ENCODE measurements around the gene JMJD1C. TPM values are rescaled to one million over a fixed set of nuclear protein-coding genes. Genes with fewer than 3 reads are reported as not detected.
A peak's percentile ranks its signal among the peaks of the same experiment; 100 is the strongest.

The JMJD1C gene
- total and polyA plus RNA-seq, 10 of the 15 experiments (the other 5 are each of a cell fraction or from before 2014, with no cell fraction given), result 31.2 to 83.3 (median 49.5) TPM

DNA sequence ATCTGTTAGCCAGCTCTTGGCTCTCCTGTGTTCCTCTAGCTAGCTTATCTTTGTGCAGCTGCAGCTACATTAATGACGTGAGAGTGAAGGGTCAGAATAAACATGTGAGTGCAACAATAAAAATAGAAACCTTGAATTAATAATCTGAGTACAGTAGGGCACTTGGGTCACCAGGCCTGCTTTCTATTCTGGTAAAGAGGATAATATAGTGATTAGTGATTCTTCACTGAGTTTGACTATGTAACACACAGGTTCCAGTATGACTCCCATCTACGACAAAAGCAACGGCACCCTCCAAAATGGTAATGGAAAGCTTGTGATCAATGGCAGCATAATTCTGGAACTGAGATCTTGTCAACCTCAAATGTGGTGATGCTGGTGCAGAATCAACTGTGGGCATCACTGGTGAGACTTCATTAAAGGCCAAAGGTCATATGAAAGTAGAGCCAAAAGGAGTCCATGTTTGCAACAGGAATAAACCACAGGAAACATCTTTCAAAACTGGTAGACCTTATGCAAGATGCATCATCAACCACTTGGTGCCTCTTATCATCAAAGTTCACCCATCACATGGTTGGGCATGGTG lies 255.1 kb downstream of the JMJD1C start:
- BruUV-seq (replicated peaks), result no TSS peak
- Histone ChIP-seq H3K4me1 (ENCODE audit: control insufficient read depth, insufficient read depth, low read length) (peaks cover 27% of the 10 kb centered on the region), H3K4me2 (ENCODE audit: control insufficient read depth, insufficient read depth) (no peak overlapping the region), H3K27ac (ENCODE audit: control insufficient read depth, insufficient read depth) (peak overlapping the region; percentile 10), H4K20me1 (ENCODE audit: control insufficient read depth, insufficient read depth) (no peaks in the 10 kb centered on the region), H3K27me3 (replicated peaks in 1 of 2; ENCODE audit: control insufficient read depth in 2 of 2, insufficient read depth in 2 of 2, low read length in 1 of 2) (no peaks in the 10 kb centered on the region), H2AFZ (ENCODE audit: control insufficient read depth, low read depth, low read length) (no peak overlapping the region), H3K4me3 (no peak overlapping the region), H3K9ac (ENCODE audit: control insufficient read depth, insufficient read depth, low read length) (no peak overlapping the region), H3K79me2 (ENCODE audit: control insufficient read depth, insufficient read depth, low read length) (peaks cover 47% of the 10 kb centered on the region), H3K9me3 (replicated peaks; ENCODE audit: control insufficient read depth, insufficient read depth, low read length) (peaks cover 5% of the 10 kb centered on the region; the same call in 2 of the 3 replicates), H3K36me3 (ENCODE audit: control insufficient read depth in 2 of 2, insufficient read depth in 2 of 2, low read length in 1 of 2) (peaks cover 7 to 42% of the 10 kb centered on the region in 2 experiments)
- FAIRE-seq (no peak), DNase-seq (ENCODE audit: low read depth, low spot score) (no peak), ATAC-seq (peak; percentile 82)
- RAD21 ChIA-PET (ENCODE audit: unreplicated experiment), result interaction anchor here (0.5 to 1.8 kb wide), 8 partner anchors 8 to 508 kb away, joined by 3 to 15 read pairs (median 4); no protein-coding TSS in a partner anchor
- POLR2A ChIA-PET, result interaction anchor here (0.5 to 1.7 kb wide), 3 partner anchors 266 to 472 kb away, joined by 3 read pairs; no protein-coding TSS in a partner anchor
- 0% methylated on average over 3 of the region's 3 CpGs for WGBS (ENCODE audit: insufficient coverage, insufficient replicate concordance, low lambda C conversion rate, missing lambda C conversion rate)
- CTCF ChIA-PET, result interaction anchor here (0.6 to 4.2 kb wide), 7 partner anchors 25 to 509 kb away, joined by 3 to 21 read pairs (median 4); no protein-coding TSS in a partner anchor
- SMC1A ChIA-PET (ENCODE audit: uncharacterized antibody, unreplicated experiment), result interaction anchor here (0.9 to 4.2 kb wide), 10 partner anchors 25 to 420 kb away, joined by 3 to 18 read pairs (median 4); no protein-coding TSS in a partner anchor
- in situ Hi-C loops (cut with MboI), result no loop called here
- intact Hi-C loops (cut with micrococcal nuclease; ENCODE audit: unreplicated experiment), result loop anchor here (5.0 kb wide), 2 partner anchors 167 to 307 kb away; no protein-coding TSS in a partner anchor
- TF ChIP-seq BHLHE40 (IDR thresholded peaks at IDR 0.05; ENCODE audit: borderline replicate concordance in 1 of 2, low read depth in 2 of 2, low read length in 1 of 2) (peak; percentile 41 to 67; a peak in 3 of 4 replicates), YBX1 (IDR thresholded peaks at IDR 0.05) (no peak), PAX8 (IDR thresholded peaks at IDR 0.05) (no peak), SUZ12 (IDR thresholded peaks at IDR 0.05; ENCODE audit: unreplicated experiment) (no peak), ATF7 (IDR thresholded peaks at IDR 0.05; ENCODE audit: low read depth) (peak; percentile 50; the same call in 1 of the 2 replicates), SIN3A (IDR thresholded peaks at IDR 0.05; ENCODE audit: low read depth, low read length) (no peak), RCOR1 (conservative IDR thresholded peaks at IDR 0.05; ENCODE audit: low read depth, low read length) (no peak), POLR2A (IDR thresholded peaks at IDR 0.05; ENCODE audit: low read depth, low read length) (no peak), EP300 (IDR thresholded peaks at IDR 0.05; ENCODE audit: borderline replicate concordance in 1 of 2, control insufficient read depth in 1 of 2, low read depth in 2 of 2, low read length in 2 of 2) (peak; percentile 82), NR2F1 (conservative IDR thresholded peaks at IDR 0.05) (peak; percentile 97)
- TF ChIP-seq, protein P1, sequence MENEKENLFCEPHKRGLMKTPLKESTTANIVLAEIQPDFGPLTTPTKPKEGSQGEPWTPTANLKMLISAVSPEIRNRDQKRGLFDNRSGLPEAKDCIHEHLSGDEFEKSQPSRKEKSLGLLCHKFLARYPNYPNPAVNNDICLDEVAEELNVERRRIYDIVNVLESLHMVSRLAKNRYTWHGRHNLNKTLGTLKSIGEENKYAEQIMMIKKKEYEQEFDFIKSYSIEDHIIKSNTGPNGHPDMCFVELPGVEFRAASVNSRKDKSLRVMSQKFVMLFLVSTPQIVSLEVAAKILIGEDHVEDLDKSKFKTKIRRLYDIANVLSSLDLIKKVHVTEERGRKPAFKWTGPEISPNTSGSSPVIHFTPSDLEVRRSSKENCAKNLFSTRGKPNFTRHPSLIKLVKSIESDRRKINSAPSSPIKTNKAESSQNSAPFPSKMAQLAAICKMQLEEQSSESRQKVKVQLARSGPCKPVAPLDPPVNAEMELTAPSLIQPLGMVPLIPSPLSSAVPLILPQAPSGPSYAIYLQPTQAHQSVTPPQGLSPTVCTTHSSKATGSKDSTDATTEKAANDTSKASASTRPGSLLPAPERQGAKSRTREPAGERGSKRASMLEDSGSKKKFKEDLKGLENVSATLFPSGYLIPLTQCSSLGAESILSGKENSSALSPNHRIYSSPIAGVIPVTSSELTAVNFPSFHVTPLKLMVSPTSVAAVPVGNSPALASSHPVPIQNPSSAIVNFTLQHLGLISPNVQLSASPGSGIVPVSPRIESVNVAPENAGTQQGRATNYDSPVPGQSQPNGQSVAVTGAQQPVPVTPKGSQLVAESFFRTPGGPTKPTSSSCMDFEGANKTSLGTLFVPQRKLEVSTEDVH (IDR thresholded peaks at IDR 0.05; ENCODE audit: low read depth, partially characterized antibody), result no peak
- TF ChIP-seq, protein P2, sequence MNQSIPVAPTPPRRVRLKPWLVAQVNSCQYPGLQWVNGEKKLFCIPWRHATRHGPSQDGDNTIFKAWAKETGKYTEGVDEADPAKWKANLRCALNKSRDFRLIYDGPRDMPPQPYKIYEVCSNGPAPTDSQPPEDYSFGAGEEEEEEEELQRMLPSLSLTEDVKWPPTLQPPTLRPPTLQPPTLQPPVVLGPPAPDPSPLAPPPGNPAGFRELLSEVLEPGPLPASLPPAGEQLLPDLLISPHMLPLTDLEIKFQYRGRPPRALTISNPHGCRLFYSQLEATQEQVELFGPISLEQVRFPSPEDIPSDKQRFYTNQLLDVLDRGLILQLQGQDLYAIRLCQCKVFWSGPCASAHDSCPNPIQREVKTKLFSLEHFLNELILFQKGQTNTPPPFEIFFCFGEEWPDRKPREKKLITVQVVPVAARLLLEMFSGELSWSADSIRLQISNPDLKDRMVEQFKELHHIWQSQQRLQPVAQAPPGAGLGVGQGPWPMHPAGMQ (IDR thresholded peaks at IDR 0.05; ENCODE audit: borderline replicate concordance), result no peak
- TF ChIP-seq, protein P3, sequence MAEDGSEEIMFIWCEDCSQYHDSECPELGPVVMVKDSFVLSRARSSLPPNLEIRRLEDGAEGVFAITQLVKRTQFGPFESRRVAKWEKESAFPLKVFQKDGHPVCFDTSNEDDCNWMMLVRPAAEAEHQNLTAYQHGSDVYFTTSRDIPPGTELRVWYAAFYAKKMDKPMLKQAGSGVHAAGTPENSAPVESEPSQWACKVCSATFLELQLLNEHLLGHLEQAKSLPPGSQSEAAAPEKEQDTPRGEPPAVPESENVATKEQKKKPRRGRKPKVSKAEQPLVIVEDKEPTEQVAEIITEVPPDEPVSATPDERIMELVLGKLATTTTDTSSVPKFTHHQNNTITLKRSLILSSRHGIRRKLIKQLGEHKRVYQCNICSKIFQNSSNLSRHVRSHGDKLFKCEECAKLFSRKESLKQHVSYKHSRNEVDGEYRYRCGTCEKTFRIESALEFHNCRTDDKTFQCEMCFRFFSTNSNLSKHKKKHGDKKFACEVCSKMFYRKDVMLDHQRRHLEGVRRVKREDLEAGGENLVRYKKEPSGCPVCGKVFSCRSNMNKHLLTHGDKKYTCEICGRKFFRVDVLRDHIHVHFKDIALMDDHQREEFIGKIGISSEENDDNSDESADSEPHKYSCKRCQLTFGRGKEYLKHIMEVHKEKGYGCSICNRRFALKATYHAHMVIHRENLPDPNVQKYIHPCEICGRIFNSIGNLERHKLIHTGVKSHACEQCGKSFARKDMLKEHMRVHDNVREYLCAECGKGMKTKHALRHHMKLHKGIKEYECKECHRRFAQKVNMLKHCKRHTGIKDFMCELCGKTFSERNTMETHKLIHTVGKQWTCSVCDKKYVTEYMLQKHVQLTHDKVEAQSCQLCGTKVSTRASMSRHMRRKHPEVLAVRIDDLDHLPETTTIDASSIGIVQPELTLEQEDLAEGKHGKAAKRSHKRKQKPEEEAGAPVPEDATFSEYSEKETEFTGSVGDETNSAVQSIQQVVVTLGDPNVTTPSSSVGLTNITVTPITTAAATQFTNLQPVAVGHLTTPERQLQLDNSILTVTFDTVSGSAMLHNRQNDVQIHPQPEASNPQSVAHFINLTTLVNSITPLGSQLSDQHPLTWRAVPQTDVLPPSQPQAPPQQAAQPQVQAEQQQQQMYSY (CRISPR knock-in tag; IDR thresholded peaks at IDR 0.05), result no peak
- TF ChIP-seq, protein P4, sequence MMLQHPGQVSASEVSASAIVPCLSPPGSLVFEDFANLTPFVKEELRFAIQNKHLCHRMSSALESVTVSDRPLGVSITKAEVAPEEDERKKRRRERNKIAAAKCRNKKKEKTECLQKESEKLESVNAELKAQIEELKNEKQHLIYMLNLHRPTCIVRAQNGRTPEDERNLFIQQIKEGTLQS (IDR thresholded peaks at IDR 0.05; ENCODE audit: borderline replicate concordance, extremely low read depth, low read depth, low read length), result no peak

All from GM12878 (cell line).